Calu3 (cell line): ENCODE measurements around the gene RPS6KA6. TPM values are rescaled to one million over a fixed set of nuclear protein-coding genes. Genes with fewer than 3 reads are reported as not detected.

ENCODE experiments used
- BruUV-seq: library from RNA; stranded (reverse); fragments of 400-500 nt; replicated peaks from 2 replicates; lab custom pipeline; 2021; lab: Mats Ljungman, UMichigan
- CTCF ChIA-PET: fragments of 300-600 bp; sonication (Branson Sonifier 250); formaldehyde crosslinking; loops from one replicate; lab custom pipeline; 2022; ENCODE audit warnings: antibody characterized with exemption; lab: Charles Lee
- DNase-seq: peaks from one replicate; pipeline ENCODE4 v3.0.0; 2022
- H3K27ac Mint-ChIP-seq: one replicate; pipeline ENCODE4 v1.8.0; 2022; ENCODE audit warnings: mixed read lengths; ENCODE audit not compliant: unreplicated experiment
- H3K27me3 Mint-ChIP-seq: one replicate; pipeline ENCODE4 v1.8.0; 2022; ENCODE audit warnings: mixed read lengths; ENCODE audit not compliant: unreplicated experiment
- H3K36me3 Mint-ChIP-seq: one replicate; pipeline ENCODE4 v1.8.0; 2022; ENCODE audit warnings: mild to moderate bottlenecking, moderate library complexity, mixed read lengths; ENCODE audit not compliant: insufficient read depth, unreplicated experiment
- H3K4me1 Mint-ChIP-seq: one replicate; pipeline ENCODE4 v1.8.0; 2022; ENCODE audit warnings: mild to moderate bottlenecking, low read depth, mixed read lengths; ENCODE audit not compliant: unreplicated experiment
- H3K4me3 Mint-ChIP-seq: one replicate; pipeline ENCODE4 v1.8.0; 2022; ENCODE audit warnings: mild to moderate bottlenecking, low read depth, moderate library complexity, mixed read lengths; ENCODE audit not compliant: unreplicated experiment
- H3K9me3 Mint-ChIP-seq: one replicate; pipeline ENCODE4 v1.8.0; 2022; ENCODE audit warnings: low read depth, mixed read lengths; ENCODE audit not compliant: unreplicated experiment
- CTCF ChIP-seq: fragments of 200-600 bp; IDR thresholded peaks from one replicate; pipeline ENCODE4 v1.8.0; 2022; ENCODE audit warnings: antibody characterized with exemption; ENCODE audit not compliant: unreplicated experiment
- intact Hi-C: fragments of 100-400 bp; cut with micrococcal nuclease; formaldehyde crosslinking; loops from one replicate; pipeline ENCODE4 v1.10.0; 2022; ENCODE audit not compliant: unreplicated experiment
- microRNA-seq: library from miRNA; unstranded; fragments of <30 nt; microRNA quantifications from one replicate; pipeline ENCODE4 v1.2.0, GENCODE V29; 2022
- total RNA-seq: library from RNA; stranded (reverse); gene quantifications from 2 replicates; pipeline ENCODE4 v1.2.3, GENCODE V29; 2022

Gene RPS6KA6
- total RNA-seq, 1 experiment from 2014 or later, result 3.8 TPM

- BruUV-seq, result no TSS peak
- intact Hi-C loops, result loop anchor here (2.0 to 10.0 kb wide), 3 partner anchors 70 to 277 kb away; no protein-coding TSS in a partner anchor
- CTCF ChIA-PET, result interaction anchor here (0.6 kb wide), 1 partner anchor 10 kb away, joined by 3 read pairs; no protein-coding TSS in a partner anchor
- H3K9me3 Mint-ChIP-seq, result peaks cover 2% of the 10 kb centered on the region
- H3K4me1 Mint-ChIP-seq, result no peaks in the 10 kb centered on the region
- H3K27me3 Mint-ChIP-seq, result no peaks in the 10 kb centered on the region
- DNase-seq, result no peak
- no peak overlapping the region for H3K4me3 Mint-ChIP-seq
- no peaks in the 10 kb centered on the region for H3K36me3 Mint-ChIP-seq
- no peak overlapping the region for H3K27ac Mint-ChIP-seq
- no peak for TF ChIP-seq CTCF
Observed at GRCh38 chrX:84047339-84047738, 140.7 kb downstream of the RPS6KA6 start.

GRCh38 chrX:84046403-84046984 is 141.5 kb downstream of the RPS6KA6 start:
- intact Hi-C loops, result loop anchor here (2.0 to 10.0 kb wide), 3 partner anchors 71 to 278 kb away; no protein-coding TSS in a partner anchor

GRCh38 chrX:84044051-84044450 is 143.9 kb downstream of the RPS6KA6 start:
- H3K4me3 Mint-ChIP-seq, result no peak overlapping the region
- no peaks in the 10 kb centered on the region for H3K4me1 Mint-ChIP-seq
- H3K27me3 Mint-ChIP-seq, result no peaks in the 10 kb centered on the region
- DNase-seq, result no peak
- CTCF ChIA-PET, result interaction anchor here (1.6 kb wide), 1 partner anchor 144 kb away, joined by 4 read pairs; the partner anchor contains the start of gene RPS6KA6
- peaks cover 6% of the 10 kb centered on the region for H3K9me3 Mint-ChIP-seq
- no peak for TF ChIP-seq CTCF
- no peak overlapping the region for H3K27ac Mint-ChIP-seq
- intact Hi-C loops, result loop anchor here (10.0 kb wide), 1 partner anchor 281 kb away; no protein-coding TSS in a partner anchor
- no TSS peak for BruUV-seq
- no peaks in the 10 kb centered on the region for H3K36me3 Mint-ChIP-seq

More at GRCh38 chrX:84046403-84046984, 141.5 kb downstream of the RPS6KA6 start:
- Mint-ChIP-seq H3K36me3 (no peaks in the 10 kb centered on the region), H3K9me3 (peaks cover 2% of the 10 kb centered on the region), H3K27me3 (no peaks in the 10 kb centered on the region), H3K4me1 (no peaks in the 10 kb centered on the region), H3K4me3 (no peak overlapping the region), H3K27ac (no peak overlapping the region)
- peak; percentile 39 for TF ChIP-seq CTCF
- CTCF ChIA-PET, result interaction anchor here (0.8 kb wide), 1 partner anchor 143 kb away, joined by 4 read pairs; no protein-coding TSS in a partner anchor
- peak; percentile 32 for DNase-seq
- BruUV-seq, result no TSS peak

Small RNAs within 50 kb of the gene (microRNA-seq; reads per million reads assigned to microRNA genes)
- not detected for gene MIR548I4
